Mucosa of stomach (tissue), 1 donor: ENCODE data around the gene KHNYN.
A peak's percentile ranks its signal among the peaks of the same experiment; 100 is the strongest.

ENCODE experiments used
- H3K27me3 ChIP-seq: one replicate; pipeline ENCODE4 v1.7.0; 2013; ENCODE audit warnings: mild to moderate bottlenecking, low read length; ENCODE audit not compliant: control insufficient read depth, insufficient read depth
- H3K36me3 ChIP-seq: one replicate; pipeline ENCODE4 v1.7.0; 2013; ENCODE audit warnings: low read length; ENCODE audit not compliant: control insufficient read depth, insufficient read depth
- H3K4me1 ChIP-seq: one replicate; pipeline ENCODE4 v1.7.0; 2013; ENCODE audit warnings: mild to moderate bottlenecking, low read length; ENCODE audit not compliant: control insufficient read depth, insufficient read depth
- H3K4me3 ChIP-seq: one replicate; pipeline ENCODE4 v1.7.0; 2013; ENCODE audit warnings: low read length
- H3K9ac ChIP-seq: one replicate; pipeline ENCODE4 v1.7.0; 2013; ENCODE audit warnings: mild to moderate bottlenecking, low read length, moderate library complexity
- H3K9me3 ChIP-seq: one replicate; pipeline ENCODE4 v1.7.0; 2013; ENCODE audit warnings: mild to moderate bottlenecking, low read length, moderate library complexity; ENCODE audit not compliant: control insufficient read depth
- donor health status: Pancreatic carcinoma.

Gene KHNYN

GRCh38 chr14:24394275-24394674 is 35.5 kb upstream of the KHNYN start:
- Histone ChIP-seq H3K9ac (no peak overlapping the region), H3K4me1 (peaks cover 15% of the 10 kb centered on the region), H3K36me3 (no peaks in the 10 kb centered on the region), H3K9me3 (no peaks in the 10 kb centered on the region), H3K27me3 (no peaks in the 10 kb centered on the region), H3K4me3 (no peak overlapping the region)

- Histone ChIP-seq H3K36me3 (no peaks in the 10 kb centered on the region), H3K9me3 (no peaks in the 10 kb centered on the region), H3K4me3 (no peak overlapping the region), H3K9ac (no peak overlapping the region), H3K27me3 (no peaks in the 10 kb centered on the region), H3K4me1 (peaks cover 26% of the 10 kb centered on the region)
These were observed 33.9 kb upstream of the KHNYN start for GRCh38 chr14:24395609-24396582.

GRCh38 chr14:24397639-24398292 is 32.0 kb upstream of the KHNYN start:
- Histone ChIP-seq H3K27me3 (no peaks in the 10 kb centered on the region), H3K4me3 (no peak overlapping the region), H3K9me3 (no peaks in the 10 kb centered on the region), H3K9ac (peak overlapping the region; percentile 68), H3K36me3 (no peaks in the 10 kb centered on the region), H3K4me1 (peaks cover 28% of the 10 kb centered on the region)

- Histone ChIP-seq H3K4me1 (peaks cover 28% of the 10 kb centered on the region), H3K4me3 (no peak overlapping the region), H3K9me3 (no peaks in the 10 kb centered on the region), H3K27me3 (no peaks in the 10 kb centered on the region), H3K36me3 (no peaks in the 10 kb centered on the region), H3K9ac (peak overlapping the region; percentile 68)
These were observed 31.5 kb upstream of the KHNYN start for GRCh38 chr14:24398293-24398652.

GRCh38 chr14:24398653-24399446 is 30.9 kb upstream of the KHNYN start, which contains the start of gene NYNRIN:
Gene NYNRIN (plus strand): TSS chr14:24399003. CDS start chr14:24399247, 244 bp downstream.
- no peaks in the 10 kb centered on the region for H3K27me3 ChIP-seq
- H3K36me3 ChIP-seq, result no peaks in the 10 kb centered on the region
- peak within 1 kb of the TSS; percentile 68 for H3K9ac ChIP-seq
- no peaks in the 10 kb centered on the region for H3K9me3 ChIP-seq
- peaks cover 28% of the 10 kb centered on the region for H3K4me1 ChIP-seq
- peak within 1 kb of the TSS; percentile 32 for H3K4me3 ChIP-seq

GRCh38 chr14:24399447-24399822 is 30.3 kb upstream of the KHNYN start:
- H3K4me3 ChIP-seq, result peak overlapping the region; percentile 32
- H3K9ac ChIP-seq, result peak overlapping the region; percentile 68
- peaks cover 28% of the 10 kb centered on the region for H3K4me1 ChIP-seq
- no peaks in the 10 kb centered on the region for H3K36me3 ChIP-seq
- no peaks in the 10 kb centered on the region for H3K27me3 ChIP-seq
- H3K9me3 ChIP-seq, result no peaks in the 10 kb centered on the region

- H3K36me3 ChIP-seq, result no peaks in the 10 kb centered on the region
- peaks cover 28% of the 10 kb centered on the region for H3K4me1 ChIP-seq
- no peaks in the 10 kb centered on the region for H3K9me3 ChIP-seq
- H3K27me3 ChIP-seq, result no peaks in the 10 kb centered on the region
- peak overlapping the region; percentile 68 for H3K9ac ChIP-seq
- peak overlapping the region; percentile 32 for H3K4me3 ChIP-seq
These were observed 29.6 kb upstream of the KHNYN start for GRCh38 chr14:24399999-24400718.

GRCh38 chr14:24401810-24402702 is 27.7 kb upstream of the KHNYN start:
- no peaks in the 10 kb centered on the region for H3K36me3 ChIP-seq
- H3K9me3 ChIP-seq, result no peaks in the 10 kb centered on the region
- no peaks in the 10 kb centered on the region for H3K27me3 ChIP-seq
- H3K9ac ChIP-seq, result no peak overlapping the region
- peaks cover 28% of the 10 kb centered on the region for H3K4me1 ChIP-seq
- H3K4me3 ChIP-seq, result no peak overlapping the region

GRCh38 chr14:24403294-24403998 is 26.3 kb upstream of the KHNYN start:
- peaks cover 18% of the 10 kb centered on the region for H3K4me1 ChIP-seq
- H3K36me3 ChIP-seq, result no peaks in the 10 kb centered on the region
- H3K4me3 ChIP-seq, result no peak overlapping the region

GRCh38 chr14:24404814-24405213 is 24.9 kb upstream of the KHNYN start:
- Histone ChIP-seq H3K36me3 (peaks cover 6% of the 10 kb centered on the region), H3K27me3 (no peaks in the 10 kb centered on the region), H3K4me3 (no peak overlapping the region), H3K4me1 (peaks cover 13% of the 10 kb centered on the region), H3K9me3 (no peaks in the 10 kb centered on the region), H3K9ac (no peak overlapping the region)

More at GRCh38 chr14:24403294-24403998, 26.3 kb upstream of the KHNYN start:
- H3K9me3 ChIP-seq, result no peaks in the 10 kb centered on the region
- no peaks in the 10 kb centered on the region for H3K27me3 ChIP-seq
- H3K9ac ChIP-seq, result no peak overlapping the region
